HFFc6 (cell line): Measurements from ENCODE around the gene KHDRBS2. TPM values are rescaled to one million over a fixed set of nuclear protein-coding genes. Genes with fewer than 3 reads are reported as not detected.

Source experiments
- DNase-seq: peaks from one replicate; pipeline ENCODE4 v3.0.0-alpha.2; 2018
- H3K27ac Mint-ChIP-seq: 2 replicates; pipeline ENCODE4 v1.8.0; 2020; ENCODE audit warnings: mild to moderate bottlenecking, mixed read lengths
- H3K27me3 Mint-ChIP-seq: 2 replicates; pipeline ENCODE4 v1.8.0; 2021; ENCODE audit warnings: mild to moderate bottlenecking, moderate library complexity, mixed read lengths; ENCODE audit not compliant: insufficient read depth
- H3K36me3 Mint-ChIP-seq: 2 replicates; pipeline ENCODE4 v1.8.0; 2021; ENCODE audit warnings: low read depth, mixed read lengths
- H3K4me1 Mint-ChIP-seq: 2 replicates; pipeline ENCODE4 v1.8.0; 2020; ENCODE audit warnings: low read depth, mixed read lengths
- H3K4me3 Mint-ChIP-seq: 2 replicates; pipeline ENCODE4 v1.8.0; 2020; ENCODE audit warnings: mild to moderate bottlenecking, moderate library complexity, mixed read lengths
- H3K9me3 Mint-ChIP-seq: 2 replicates; pipeline ENCODE4 v1.8.0; 2020; ENCODE audit warnings: mild to moderate bottlenecking, mixed read lengths
- CTCF ChIP-seq: fragments of 200-600 bp; sonication (generic); IDR thresholded peaks from 2 replicates; pipeline ENCODE4 v1.5.0; 2021; ENCODE audit warnings: antibody characterized with exemption, mild to moderate bottlenecking
- long read RNA-seq: library from polyadenylated mRNA; unstranded; transcript quantifications from one replicate; pipeline ENCODE4 v2.0.0, GENCODE V29; 2019
- total RNA-seq, 6 experiments: library from RNA; stranded (reverse); fragmentation: NEBNext Ultra II Directional; extraction: Animal tissue kit (Norgen Biotek cat#: 25700); gene quantifications; 2 replicates in 1 of 6; 3 replicates in 5 of 6; pipeline ENCODE4 v1.2.3, GENCODE V29; 2021

Gene KHDRBS2
- total RNA-seq, result not detected
- long read RNA-seq, partial matches to known transcripts, result 0 of 1 reads
- long read RNA-seq, other reads (novel, unspliced or antisense), result 1 of 1 reads

GRCh38 chr6:62285612-62286469 is at the start of gene KHDRBS2:
KHDRBS2 (minus strand) TSS chr6:62286225.
- TF ChIP-seq CTCF, result no peak
- no peaks in the 10 kb centered on the region for H3K4me1 Mint-ChIP-seq
- no peak for DNase-seq
- H3K27me3 Mint-ChIP-seq, result no peaks in the 10 kb centered on the region; the same call in 1 of the 2 replicates
- H3K36me3 Mint-ChIP-seq, result no peaks in the 10 kb centered on the region
- H3K27ac Mint-ChIP-seq, result no peak within 1 kb of the TSS
- H3K4me3 Mint-ChIP-seq, result no peak within 1 kb of the TSS
- peaks cover 9% of the 10 kb centered on the region; the same call in 1 of the 2 replicates for H3K9me3 Mint-ChIP-seq

GRCh38 chr6:62328607-62329006 is 42.6 kb upstream of the KHDRBS2 start:
- Mint-ChIP-seq H3K4me1 (no peaks in the 10 kb centered on the region), H3K36me3 (no peaks in the 10 kb centered on the region), H3K27me3 (no peaks in the 10 kb centered on the region), H3K9me3 (peaks cover 33% of the 10 kb centered on the region), H3K27ac (no peak overlapping the region), H3K4me3 (no peak overlapping the region)
- DNase-seq, result no peak
- TF ChIP-seq CTCF, result no peak

GRCh38 chr6:62324834-62325233 is 38.8 kb upstream of the KHDRBS2 start:
- Mint-ChIP-seq H3K4me1 (no peaks in the 10 kb centered on the region), H3K4me3 (no peak overlapping the region), H3K27me3 (no peaks in the 10 kb centered on the region)

GRCh38 chr6:62323818-62324431 is 37.9 kb upstream of the KHDRBS2 start:
- no peak overlapping the region for H3K4me3 Mint-ChIP-seq
- H3K27me3 Mint-ChIP-seq, result no peaks in the 10 kb centered on the region
- no peak overlapping the region for H3K27ac Mint-ChIP-seq
- DNase-seq, result no peak
- H3K9me3 Mint-ChIP-seq, result peaks cover 22% of the 10 kb centered on the region
- no peaks in the 10 kb centered on the region for H3K36me3 Mint-ChIP-seq
- H3K4me1 Mint-ChIP-seq, result no peaks in the 10 kb centered on the region
- TF ChIP-seq CTCF, result no peak

More at GRCh38 chr6:62324834-62325233, 38.8 kb upstream of the KHDRBS2 start:
- H3K36me3 Mint-ChIP-seq, result no peaks in the 10 kb centered on the region
- no peak overlapping the region for H3K27ac Mint-ChIP-seq
- DNase-seq, result no peak
- peaks cover 22% of the 10 kb centered on the region for H3K9me3 Mint-ChIP-seq
- TF ChIP-seq CTCF, result no peak

- no peak for DNase-seq
- H3K4me1 Mint-ChIP-seq, result no peaks in the 10 kb centered on the region
- H3K36me3 Mint-ChIP-seq, result no peaks in the 10 kb centered on the region
- no peak for TF ChIP-seq CTCF
- no peak overlapping the region for H3K4me3 Mint-ChIP-seq
- peaks cover 4% of the 10 kb centered on the region; the same call in 1 of the 2 replicates for H3K9me3 Mint-ChIP-seq
- no peaks in the 10 kb centered on the region for H3K27me3 Mint-ChIP-seq
- H3K27ac Mint-ChIP-seq, result no peak overlapping the region
Observed at GRCh38 chr6:62298745-62299392, 12.8 kb upstream of the KHDRBS2 start.
